IPS DF 6.9 (cell line): ENCODE data around the gene ZNF414.

Experiments
- DNase-seq: peaks from one replicate; pipeline ENCODE4 v3.0.0-alpha.2; 2013; ENCODE audit warnings: low read depth, low spot score
- H3K27ac ChIP-seq: one replicate; pipeline ENCODE4 v1.5.1; 2013; ENCODE audit warnings: low read length, control low read depth
- H3K27me3 ChIP-seq: 2 replicates; pipeline ENCODE4 v1.6.1; 2013; ENCODE audit warnings: mild to moderate bottlenecking, low read length; ENCODE audit not compliant: control insufficient read depth, insufficient read depth
- H3K36me3 ChIP-seq: 2 replicates; pipeline ENCODE4 v1.6.1; 2013; ENCODE audit warnings: low read length; ENCODE audit not compliant: control insufficient read depth, insufficient read depth
- H3K4me1 ChIP-seq: 2 replicates; pipeline ENCODE4 v1.6.1; 2013; ENCODE audit warnings: low read length; ENCODE audit not compliant: control insufficient read depth, insufficient read depth
- H3K4me3 ChIP-seq: 2 replicates; pipeline ENCODE4 v1.5.1; 2013; ENCODE audit warnings: mild to moderate bottlenecking, low read length
- H3K9me3 ChIP-seq: 2 replicates; pipeline ENCODE4 v1.6.1; 2013; ENCODE audit warnings: low read length, inconsistent platforms; ENCODE audit not compliant: control insufficient read depth, insufficient read depth
- WGBS: extraction: QIAGEN DNeasy Blood & Tissue Kit; methylation state at CpG from one replicate; pipeline ENCODE4 v1.1.7; 2013; ENCODE audit warnings: mixed read lengths, missing lambda C conversion rate; ENCODE audit not compliant: insufficient read length, insufficient coverage; 5-methylcytosine and 5-hydroxymethylcytosine counted together

ZNF414 gene

GRCh38 chr19:8491574-8491973 is 22.4 kb downstream of the ZNF414 start:
- DNase-seq, result no peak
- peaks cover 11% of the 10 kb centered on the region for H3K36me3 ChIP-seq
- no peaks in the 10 kb centered on the region for H3K9me3 ChIP-seq
- no peak overlapping the region for H3K4me3 ChIP-seq
- H3K4me1 ChIP-seq, result no peaks in the 10 kb centered on the region; the same call in 1 of the 2 replicates
- WGBS, result no CpG with 5 or more reads among the region's 6 CpGs
- H3K27me3 ChIP-seq, result no peaks in the 10 kb centered on the region
- no peak overlapping the region for H3K27ac ChIP-seq

- no CpG with 5 or more reads among the region's 12 CpGs for WGBS
Observed at GRCh38 chr19:8490873-8491272, 23.1 kb downstream of the ZNF414 start.

GRCh38 chr19:8490395-8490760 is 23.6 kb downstream of the ZNF414 start:
- Histone ChIP-seq H3K27me3 (no peaks in the 10 kb centered on the region), H3K9me3 (no peaks in the 10 kb centered on the region), H3K27ac (no peak overlapping the region), H3K36me3 (peaks cover 23% of the 10 kb centered on the region), H3K4me3 (no peak overlapping the region), H3K4me1 (no peaks in the 10 kb centered on the region; the same call in 1 of the 2 replicates)
- no CpG with 5 or more reads among the region's 24 CpGs for WGBS
- no peak for DNase-seq

More at GRCh38 chr19:8490873-8491272, 23.1 kb downstream of the ZNF414 start:
- Histone ChIP-seq H3K4me1 (no peaks in the 10 kb centered on the region; the same call in 1 of the 2 replicates), H3K27me3 (no peaks in the 10 kb centered on the region), H3K27ac (no peak overlapping the region), H3K4me3 (no peak overlapping the region), H3K9me3 (no peaks in the 10 kb centered on the region), H3K36me3 (peaks cover 18% of the 10 kb centered on the region)
- DNase-seq, result no peak

- no peak for DNase-seq
- H3K27me3 ChIP-seq, result no peaks in the 10 kb centered on the region
- H3K4me3 ChIP-seq, result no peak overlapping the region
- H3K4me1 ChIP-seq, result no peaks in the 10 kb centered on the region; the same call in 1 of the 2 replicates
- H3K27ac ChIP-seq, result no peak overlapping the region
- no peaks in the 10 kb centered on the region for H3K9me3 ChIP-seq
- WGBS, result no CpG with 5 or more reads among the region's 25 CpGs
- H3K36me3 ChIP-seq, result peaks cover 27% of the 10 kb centered on the region
Observed at GRCh38 chr19:8489561-8490394, 24.2 kb downstream of the ZNF414 start.

- Histone ChIP-seq H3K4me1 (no peaks in the 10 kb centered on the region), H3K4me3 (no peak overlapping the region), H3K36me3 (peaks cover 33% of the 10 kb centered on the region), H3K9me3 (no peaks in the 10 kb centered on the region), H3K27ac (no peak overlapping the region), H3K27me3 (no peaks in the 10 kb centered on the region)
- WGBS, result no CpG with 5 or more reads among the region's 15 CpGs
- no peak for DNase-seq
Observed at GRCh38 chr19:8488365-8488764, 25.6 kb downstream of the ZNF414 start.

- H3K36me3 ChIP-seq, result peaks cover 41% of the 10 kb centered on the region
- WGBS, result no CpG with 5 or more reads among the region's 13 CpGs
- no peaks in the 10 kb centered on the region for H3K27me3 ChIP-seq
- H3K4me1 ChIP-seq, result no peaks in the 10 kb centered on the region
- H3K27ac ChIP-seq, result no peak overlapping the region
- no peak overlapping the region for H3K4me3 ChIP-seq
- DNase-seq, result no peak
- H3K9me3 ChIP-seq, result no peaks in the 10 kb centered on the region
Observed at GRCh38 chr19:8487137-8487851, 26.7 kb downstream of the ZNF414 start.

GRCh38 chr19:8486661-8487136 is 27.3 kb downstream of the ZNF414 start:
- DNase-seq, result no peak
- Histone ChIP-seq H3K4me3 (no peak overlapping the region), H3K27me3 (no peaks in the 10 kb centered on the region), H3K36me3 (peaks cover 44% of the 10 kb centered on the region), H3K27ac (no peak overlapping the region), H3K9me3 (no peaks in the 10 kb centered on the region), H3K4me1 (no peaks in the 10 kb centered on the region)
- no CpG with 5 or more reads among the region's 16 CpGs for WGBS

- Histone ChIP-seq H3K9me3 (no peaks in the 10 kb centered on the region), H3K4me1 (no peaks in the 10 kb centered on the region), H3K27me3 (no peaks in the 10 kb centered on the region), H3K27ac (no peak overlapping the region), H3K4me3 (no peak overlapping the region), H3K36me3 (peaks cover 49% of the 10 kb centered on the region)
- WGBS, result no CpG with 5 or more reads among the region's 62 CpGs
- no peak for DNase-seq
Observed at GRCh38 chr19:8485561-8486371, 28.2 kb downstream of the ZNF414 start.

- no peaks in the 10 kb centered on the region for H3K4me1 ChIP-seq
- no CpG with 5 or more reads among the region's 18 CpGs for WGBS
- no peak for DNase-seq
- H3K9me3 ChIP-seq, result no peaks in the 10 kb centered on the region
- H3K27ac ChIP-seq, result no peak overlapping the region
- no peak overlapping the region for H3K4me3 ChIP-seq
- H3K27me3 ChIP-seq, result no peaks in the 10 kb centered on the region
- H3K36me3 ChIP-seq, result peaks cover 49% of the 10 kb centered on the region
Observed at GRCh38 chr19:8484331-8484894, 29.6 kb downstream of the ZNF414 start.

- peaks cover 49% of the 10 kb centered on the region for H3K36me3 ChIP-seq
- no peak overlapping the region for H3K4me3 ChIP-seq
- no peak overlapping the region for H3K27ac ChIP-seq
- H3K9me3 ChIP-seq, result no peaks in the 10 kb centered on the region
- H3K27me3 ChIP-seq, result no peaks in the 10 kb centered on the region
- no CpG with 5 or more reads among the region's 8 CpGs for WGBS
- DNase-seq, result no peak
- no peaks in the 10 kb centered on the region for H3K4me1 ChIP-seq
Observed at GRCh38 chr19:8483165-8483564, 30.8 kb downstream of the ZNF414 start.
